ENCODE results near the gene MOV10L1. TPM values are rescaled to one million over a fixed set of nuclear protein-coding genes. Genes with fewer than 3 reads are reported as not detected.
A peak's percentile ranks its signal among the peaks of the same experiment; 100 is the strongest.

Gene MOV10L1
- total and polyA plus RNA-seq, 9 of the 15 experiments (the other 6 are each of a cell fraction or from before 2014, with no cell fraction given) = 0.06 to 0.43 (median 0.15) TPM

- TF ChIP-seq, protein P1, sequence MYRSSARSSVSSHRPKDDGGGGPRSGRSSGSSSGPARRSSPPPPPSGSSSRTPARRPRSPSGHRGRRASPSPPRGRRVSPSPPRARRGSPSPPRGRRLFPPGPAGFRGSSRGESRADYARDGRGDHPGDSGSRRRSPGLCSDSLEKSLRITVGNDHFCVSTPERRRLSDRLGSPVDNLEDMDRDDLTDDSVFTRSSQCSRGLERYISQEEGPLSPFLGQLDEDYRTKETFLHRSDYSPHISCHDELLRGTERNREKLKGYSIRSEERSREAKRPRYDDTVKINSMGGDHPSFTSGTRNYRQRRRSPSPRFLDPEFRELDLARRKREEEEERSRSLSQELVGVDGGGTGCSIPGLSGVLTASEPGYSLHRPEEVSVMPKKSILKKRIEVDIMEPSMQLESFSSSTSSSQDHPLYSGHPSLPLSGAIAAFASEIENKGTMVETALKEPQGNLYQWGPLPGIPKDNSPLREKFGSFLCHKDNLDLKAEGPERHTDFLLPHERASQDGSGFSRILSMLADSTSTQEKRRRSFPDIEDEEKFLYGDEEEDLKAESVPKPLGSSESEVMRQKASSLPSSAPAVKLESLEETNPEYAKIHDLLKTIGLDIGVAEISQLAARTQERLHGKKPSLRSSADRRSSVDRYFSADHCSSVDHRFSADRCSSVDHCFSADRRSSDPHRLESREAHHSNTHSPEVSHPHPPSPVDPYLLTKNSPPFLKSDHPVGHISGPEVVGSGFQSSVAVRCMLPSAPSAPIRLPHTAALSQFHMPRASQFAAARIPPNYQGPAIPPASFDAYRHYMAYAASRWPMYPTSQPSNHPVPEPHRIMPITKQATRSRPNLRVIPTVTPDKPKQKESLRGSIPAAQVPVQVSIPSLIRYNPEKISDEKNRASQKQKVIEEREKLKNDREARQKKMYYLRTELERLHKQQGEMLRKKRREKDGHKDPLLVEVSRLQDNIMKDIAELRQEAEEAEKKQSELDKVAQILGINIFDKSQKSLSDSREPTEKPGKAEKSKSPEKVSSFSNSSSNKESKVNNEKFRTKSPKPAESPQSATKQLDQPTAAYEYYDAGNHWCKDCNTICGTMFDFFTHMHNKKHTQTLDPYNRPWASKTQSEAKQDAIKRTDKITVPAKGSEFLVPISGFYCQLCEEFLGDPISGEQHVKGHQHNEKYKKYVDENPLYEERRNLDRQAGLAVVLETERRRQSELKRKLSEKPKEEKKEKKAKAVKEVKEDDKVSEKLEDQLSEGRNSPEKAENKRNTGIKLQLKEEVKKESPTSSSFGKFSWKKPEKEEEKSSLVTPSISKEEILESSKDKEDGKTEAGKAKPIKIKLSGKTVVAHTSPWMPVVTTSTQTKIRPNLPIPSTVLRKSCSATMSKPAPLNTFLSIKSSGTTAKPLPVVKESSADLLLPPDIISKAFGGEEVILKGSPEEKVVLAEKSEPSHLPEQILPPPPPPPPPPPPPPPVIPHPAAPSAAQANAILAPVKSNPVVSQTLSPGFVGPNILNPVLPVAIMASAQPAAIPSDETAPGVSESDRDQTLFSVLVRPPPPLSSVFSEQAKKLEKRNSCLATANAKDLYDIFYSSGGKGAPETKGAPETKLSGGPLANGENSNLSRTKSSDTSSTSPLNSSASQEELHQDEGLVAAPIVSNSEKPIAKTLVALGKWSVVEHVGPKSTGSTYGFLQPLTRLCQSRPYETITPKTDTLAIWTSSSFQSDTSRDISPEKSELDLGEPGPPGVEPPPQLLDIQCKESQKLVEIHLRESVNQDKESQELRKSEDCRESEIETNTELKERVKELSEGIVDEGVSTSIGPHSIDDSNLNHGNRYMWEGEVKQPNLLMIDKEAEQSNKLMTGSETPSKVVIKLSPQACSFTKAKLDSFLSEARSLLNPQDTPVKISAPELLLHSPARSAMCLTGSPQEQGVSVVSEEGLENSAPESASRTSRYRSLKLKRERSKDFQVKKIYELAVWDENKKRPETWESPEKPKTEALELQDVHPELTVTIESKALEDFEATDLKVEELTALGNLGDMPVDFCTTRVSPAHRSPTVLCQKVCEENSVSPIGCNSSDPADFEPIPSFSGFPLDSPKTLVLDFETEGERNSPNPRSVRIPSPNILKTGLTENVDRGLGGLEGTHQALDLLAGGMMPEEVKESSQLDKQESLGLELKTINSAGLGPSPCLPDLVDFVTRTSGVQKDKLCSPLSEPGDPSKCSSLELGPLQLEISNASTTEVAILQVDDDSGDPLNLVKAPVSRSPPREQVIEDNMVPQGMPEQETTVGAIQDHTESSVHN (IDR thresholded peaks at IDR 0.05; ENCODE audit: borderline replicate concordance in 1 of 2, low read depth in 1 of 2) = no peak
Observed at GRCh38 chr22:50202130-50202666, 112.4 kb downstream of the MOV10L1 start (continued).

DNA sequence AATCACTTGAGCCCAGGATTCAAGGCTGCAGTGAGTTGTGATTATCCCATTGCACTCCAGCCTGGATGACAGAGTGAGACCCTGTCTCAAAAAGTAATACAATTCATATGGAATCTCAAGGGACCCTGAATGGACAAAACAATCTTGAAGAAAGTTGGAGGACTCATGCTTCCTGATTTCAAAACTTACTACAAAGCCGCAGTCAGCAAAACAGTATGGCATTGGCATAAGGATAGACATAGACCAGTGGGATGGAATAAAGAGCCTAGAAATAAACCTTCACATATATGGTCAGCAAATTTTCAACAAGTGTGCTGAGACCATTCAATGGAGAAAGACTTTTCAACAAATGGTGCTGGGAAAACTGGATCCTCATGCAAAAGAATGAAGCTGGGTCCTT lies 113.5 kb downstream of the MOV10L1 start:
- H2AFZ ChIP-seq (ENCODE audit: low read depth, low read length) = no peak overlapping the region
- POLR2A ChIA-PET = no interaction called here

More for the DNA sequence above, 113.5 kb downstream of the MOV10L1 start:
- Histone ChIP-seq H3K9me3 (replicated peaks; ENCODE audit: control insufficient read depth, insufficient read depth, low read depth, low read length) (peaks cover 3% of the 10 kb centered on the region; the same call in 1 of the 2 replicates), H3K4me3 (no peak overlapping the region), H3K79me2 (ENCODE audit: control insufficient read depth, insufficient read depth, low read length) (peaks cover 20% of the 10 kb centered on the region), H3K36me3 (ENCODE audit: control insufficient read depth, insufficient read depth, low read length) (peaks cover 39% of the 10 kb centered on the region; the same call in 1 of the 3 replicates), H3K9me1 (ENCODE audit: control insufficient read depth, insufficient read depth, low read length) (no peaks in the 10 kb centered on the region), H3K4me2 (ENCODE audit: insufficient read depth, low read length) (no peak overlapping the region), H4K20me1 (replicated peaks; ENCODE audit: control insufficient read depth, insufficient read depth, low read length) (no peaks in the 10 kb centered on the region), H3K27ac (ENCODE audit: extremely low read depth, low read depth, low read length) (no peak overlapping the region), H3K4me1 (replicated peaks in 1 of 2; ENCODE audit: control insufficient read depth in 2 of 2, insufficient read depth in 2 of 2, low read length in 2 of 2) (peaks cover 5 to 58% of the 10 kb centered on the region in 2 experiments; a peak in 3 of 5 replicates), H3K9ac (ENCODE audit: insufficient read depth in 1 of 2, low read depth in 2 of 2, low read length in 2 of 2) (no peak overlapping the region), H3K27me3 (ENCODE audit: control insufficient read depth in 2 of 2, insufficient read depth in 2 of 2, low read length in 2 of 2) (no peaks in the 10 kb centered on the region)
- no peak for ATAC-seq
- no peak for DNase-seq (ENCODE audit: extremely low read depth in 1 of 4, low spot score in 3 of 4)
- 100% methylated on average over 1 of the region's 1 CpG for WGBS (ENCODE audit: insufficient coverage, low coverage, missing lambda C conversion rate)
- CTCF ChIA-PET (ENCODE audit: low intra/inter-chr PET ratio) = no interaction called here
- in situ Hi-C loops (cut with MboI) = no loop called here
- BruUV-seq (replicated peaks) = no TSS peak
- intact Hi-C loops (cut with micrococcal nuclease) = no loop called here
- FAIRE-seq = no peak
- TF ChIP-seq ZFP30 (CRISPR knock-in tag; IDR thresholded peaks at IDR 0.05; ENCODE audit: borderline replicate concordance) = no peak
- no peak for TF ChIP-seq NR2C2 (CRISPR knock-in tag; IDR thresholded peaks at IDR 0.05)
- no peak for TF ChIP-seq NR2C2 (tag; IDR thresholded peaks at IDR 0.05)
- peak; percentile 28; the same call in 1 of the 2 replicates for TF ChIP-seq ZNF316 (IDR thresholded peaks at IDR 0.05)
- TF ChIP-seq RBM25 (IDR thresholded peaks at IDR 0.05; ENCODE audit: low read depth, low read length, severe bottlenecking) = peak; percentile 60

Measured in K562 (cell line).